Endothelial cell of umbilical vein (primary cell): Measurements from ENCODE around the gene NDUFA11. TPM values are rescaled to one million over a fixed set of nuclear protein-coding genes. Genes with fewer than 3 reads are reported as not detected.

Experiments used
- BruUV-seq: library from RNA; stranded (reverse); fragments of 400-500 nt; replicated peaks from 2 replicates; lab custom pipeline; 2021; lab: Mats Ljungman, UMichigan
- CTCF ChIA-PET: fragments of 300-600, 350-600 bp; sonication (Branson Sonifier 250); formaldehyde crosslinking; loops from one replicate; lab custom pipeline; 2021; ENCODE audit warnings: antibody characterized with exemption, inconsistent platforms; lab: Charles Lee
- POLR2A ChIA-PET: fragments of 300-600, 350-600 bp; sonication (Branson Sonifier 250); formaldehyde crosslinking; loops from one replicate; lab custom pipeline; 2021; ENCODE audit warnings: antibody characterized with exemption, inconsistent platforms; lab: Charles Lee
- DNase-seq: peaks from one replicate; pipeline ENCODE4 v3.0.0-alpha.2; 2011; ENCODE audit warnings: low read depth, low spot score
- FAIRE-seq: peaks from 2 replicates; lab custom pipeline; 2011; peaks lifted over from hg19 to GRCh38; lab: Jason Lieb, UNC
- H2AFZ ChIP-seq: 2 replicates; pipeline ENCODE4 v1.6.0; 2012; ENCODE audit warnings: low read depth, low read length, control low read depth, inconsistent platforms
- H3K27ac ChIP-seq: 2 replicates; pipeline ENCODE4 v1.5.1; 2011; ENCODE audit warnings: low read depth, mild to moderate bottlenecking, control low read depth, low read length, moderate library complexity; ENCODE audit not compliant: insufficient read depth
- H3K27me3 ChIP-seq, 2 experiments: 2 replicates each; pipeline versions ENCODE4 v1.6.0 to v1.6.1; 2011; ENCODE audit warnings: low read length in 2 of 2, mixed read lengths in 1 of 2; ENCODE audit not compliant: control insufficient read depth in 2 of 2, insufficient read depth in 2 of 2
- H3K36me3 ChIP-seq, 2 experiments: 2 replicates in 1 of 2; 3 replicates in 1 of 2; pipeline ENCODE4 v1.5.1; 2011; ENCODE audit warnings: low read length in 2 of 2, mild to moderate bottlenecking in 1 of 2, moderate library complexity in 1 of 2; ENCODE audit not compliant: control insufficient read depth in 2 of 2, insufficient read depth in 2 of 2; ENCODE audit errors: extremely low read depth in 1 of 2
- H3K4me1 ChIP-seq: 3 replicates; pipeline ENCODE4 v1.5.1; 2011; ENCODE audit warnings: mild to moderate bottlenecking, low read length; ENCODE audit not compliant: control insufficient read depth, insufficient read depth; ENCODE audit errors: extremely low read depth
- H3K4me2 ChIP-seq: 2 replicates; pipeline ENCODE4 v1.6.1; 2011; ENCODE audit warnings: low read length, control low read depth, mixed read lengths; ENCODE audit not compliant: insufficient read depth
- H3K4me3 ChIP-seq, 3 experiments: fragments of 200-600 bp in 1 of 3; sonication (generic), shearing (Covaris generic) in 1 of 3; replicated peaks in 1 of 3; 2 replicates each; pipeline ENCODE4 v1.5.1; 2011 to 2016; ENCODE audit warnings: control low read depth in 3 of 3, low read length in 3 of 3, mild to moderate bottlenecking in 2 of 3, inconsistent platforms in 1 of 3, low read depth in 1 of 3, moderate library complexity in 1 of 3; ENCODE audit not compliant: insufficient read depth in 1 of 3
- H3K79me2 ChIP-seq: 2 replicates; pipeline ENCODE4 v1.6.0; 2012; ENCODE audit warnings: low read length, inconsistent platforms; ENCODE audit not compliant: control insufficient read depth, insufficient read depth
- H3K9ac ChIP-seq: replicated peaks from 2 replicates; pipeline ENCODE3; 2011; ENCODE audit warnings: low read length, control low read depth; ENCODE audit not compliant: insufficient read depth; ENCODE audit errors: extremely low read depth
- H3K9me1 ChIP-seq: replicated peaks from 3 replicates; pipeline ENCODE4 v1.6.0; 2011; ENCODE audit warnings: mild to moderate bottlenecking, low read length; ENCODE audit not compliant: control insufficient read depth, insufficient read depth; ENCODE audit errors: extremely low read depth
- H3K9me3 ChIP-seq: replicated peaks from 2 replicates; pipeline ENCODE4 v1.5.1; 2012; ENCODE audit warnings: low read length, inconsistent platforms; ENCODE audit not compliant: control insufficient read depth, insufficient read depth
- H4K20me1 ChIP-seq: replicated peaks from 2 replicates; pipeline ENCODE3; 2011; ENCODE audit warnings: mild to moderate bottlenecking, low read length; ENCODE audit not compliant: control insufficient read depth, insufficient read depth; ENCODE audit errors: extremely low read depth
- EZH2 ChIP-seq: IDR thresholded peaks from 2 replicates; pipeline ENCODE4 v1.6.1; 2012; ENCODE audit warnings: borderline replicate concordance, low read depth, mild to moderate bottlenecking, moderate library complexity, low read length, inconsistent platforms; ENCODE audit not compliant: severe bottlenecking
- GATA2 ChIP-seq: IDR thresholded peaks from 2 replicates; pipeline ENCODE4 v1.7.0; 2011; ENCODE audit warnings: low read depth, mild to moderate bottlenecking, moderate library complexity, mixed read lengths, low read length; ENCODE audit not compliant: insufficient read length, insufficient read depth
- JUN ChIP-seq: IDR thresholded peaks from 2 replicates; pipeline ENCODE4 v1.6.1; 2011; ENCODE audit warnings: borderline replicate concordance, low read depth; ENCODE audit not compliant: insufficient read length, insufficient read depth
- MYC ChIP-seq: IDR thresholded peaks from one replicate; pipeline ENCODE4 v1.6.1; 2011; ENCODE audit warnings: mild to moderate bottlenecking, low read depth, low read length
- POLR2A ChIP-seq: IDR thresholded peaks from 2 replicates; pipeline ENCODE4 v1.6.1; 2012; ENCODE audit warnings: low read depth, mild to moderate bottlenecking, control low read depth, low read length
- dilution Hi-C: fragments of 300-500 bp; cut with MboI; formaldehyde crosslinking; loops from one replicate; pipeline ENCODE4 v1.15.0; 2019; ENCODE audit warnings: low sequenced_read_pairs; ENCODE audit not compliant: extremely low pct_ligation_motif_present
- intact Hi-C: fragments of 100-400 bp; cut with micrococcal nuclease; formaldehyde crosslinking; loops from one replicate; pipeline ENCODE4 v1.10.0; 2022
- polyA plus RNA-seq, 4 experiments: library from polyadenylated mRNA; depleted of rRNA in 3 of 4; stranded (reverse) in 3 of 4; unstranded in 1 of 4; fragments of >200 nt; gene quantifications; 2 replicates each; pipeline versions ENCODE4 v1.2.1 to v1.2.3, GENCODE V29; 2011 to 2012; ENCODE audit warnings: missing spikeins in 1 of 4
- total RNA-seq: library from RNA; stranded (reverse); gene quantifications from 2 replicates; pipeline ENCODE4 v1.2.3, GENCODE V29; 2021
- TF ChIP-seq, protein P1 (sequence below): IDR thresholded peaks from 2 replicates; pipeline ENCODE4 v1.6.1; 2011; ENCODE audit not compliant: insufficient read depth, insufficient read length
- TF ChIP-seq, protein P2 (sequence below), 2 donors: IDR thresholded peaks; 1 replicate in 1 of 2; 2 replicates in 1 of 2; pipeline ENCODE4 v1.5.1; 2011; ENCODE audit warnings: low read length in 2 of 2, mild to moderate bottlenecking in 2 of 2, moderate library complexity in 2 of 2, control low read depth in 1 of 2, inconsistent platforms in 1 of 2, low read depth in 1 of 2; ENCODE audit not compliant: insufficient read depth in 1 of 2; ENCODE audit errors: extremely low read depth in 1 of 2

NDUFA11 gene
- total and polyA plus RNA-seq, 2 donors (not counting 3 experiments of a cell fraction or from before 2014, with no cell fraction given): 281 to 876 TPM

DNA sequence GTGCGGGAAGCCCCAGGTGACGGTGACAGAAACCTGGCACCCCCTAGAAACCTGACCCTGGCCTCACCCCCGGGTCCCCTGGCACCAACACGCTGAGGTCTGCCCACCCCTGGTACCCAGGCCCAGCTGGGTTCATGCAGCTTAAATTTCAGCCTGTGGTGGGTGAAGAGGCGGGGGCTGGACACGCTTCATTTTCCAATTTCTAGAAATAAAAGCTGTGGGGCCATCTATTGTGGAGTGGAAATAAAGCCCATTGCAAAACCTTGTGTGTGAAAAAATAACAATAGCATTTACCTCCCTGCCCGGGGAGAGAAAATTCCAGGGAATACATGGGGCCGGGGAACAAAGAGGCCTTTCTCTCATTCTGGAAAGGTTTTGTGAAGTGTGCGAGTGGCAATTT is 25.7 kb downstream of the NDUFA11 start:
- no peaks in the 10 kb centered on the region for H3K9me1 ChIP-seq
- H3K4me3 ChIP-seq: no peak overlapping the region
- no peaks in the 10 kb centered on the region for H3K36me3 ChIP-seq
- ChIA-PET POLR2A (no interaction called here), CTCF (interaction anchor here (1.0 kb wide), 1 partner anchor 74 kb away, joined by 3 read pairs; no protein-coding TSS in a partner anchor)
- dilution Hi-C loops: no loop called here
- no peak overlapping the region for H3K9ac ChIP-seq
- intact Hi-C loops: no loop called here
- BruUV-seq: no TSS peak
- H4K20me1 ChIP-seq: no peaks in the 10 kb centered on the region
- no peak overlapping the region for H2AFZ ChIP-seq
- peaks cover 0 to 3% of the 10 kb centered on the region in 2 experiments for H3K27me3 ChIP-seq
- H3K27ac ChIP-seq: no peak overlapping the region
- no peaks in the 10 kb centered on the region for H3K4me1 ChIP-seq
- no peaks in the 10 kb centered on the region for H3K9me3 ChIP-seq
- H3K79me2 ChIP-seq: no peaks in the 10 kb centered on the region
- FAIRE-seq: no peak
- TF ChIP-seq, protein P1, sequence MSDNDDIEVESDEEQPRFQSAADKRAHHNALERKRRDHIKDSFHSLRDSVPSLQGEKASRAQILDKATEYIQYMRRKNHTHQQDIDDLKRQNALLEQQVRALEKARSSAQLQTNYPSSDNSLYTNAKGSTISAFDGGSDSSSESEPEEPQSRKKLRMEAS: no peak
- TF ChIP-seq GATA2 (no peak), POLR2A (no peak), EZH2 (no peak), MYC (no peak), JUN (no peak)
- TF ChIP-seq, protein P2, sequence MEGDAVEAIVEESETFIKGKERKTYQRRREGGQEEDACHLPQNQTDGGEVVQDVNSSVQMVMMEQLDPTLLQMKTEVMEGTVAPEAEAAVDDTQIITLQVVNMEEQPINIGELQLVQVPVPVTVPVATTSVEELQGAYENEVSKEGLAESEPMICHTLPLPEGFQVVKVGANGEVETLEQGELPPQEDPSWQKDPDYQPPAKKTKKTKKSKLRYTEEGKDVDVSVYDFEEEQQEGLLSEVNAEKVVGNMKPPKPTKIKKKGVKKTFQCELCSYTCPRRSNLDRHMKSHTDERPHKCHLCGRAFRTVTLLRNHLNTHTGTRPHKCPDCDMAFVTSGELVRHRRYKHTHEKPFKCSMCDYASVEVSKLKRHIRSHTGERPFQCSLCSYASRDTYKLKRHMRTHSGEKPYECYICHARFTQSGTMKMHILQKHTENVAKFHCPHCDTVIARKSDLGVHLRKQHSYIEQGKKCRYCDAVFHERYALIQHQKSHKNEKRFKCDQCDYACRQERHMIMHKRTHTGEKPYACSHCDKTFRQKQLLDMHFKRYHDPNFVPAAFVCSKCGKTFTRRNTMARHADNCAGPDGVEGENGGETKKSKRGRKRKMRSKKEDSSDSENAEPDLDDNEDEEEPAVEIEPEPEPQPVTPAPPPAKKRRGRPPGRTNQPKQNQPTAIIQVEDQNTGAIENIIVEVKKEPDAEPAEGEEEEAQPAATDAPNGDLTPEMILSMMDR (IDR thresholded peaks at IDR 0.05; ENCODE audit: extremely low read depth in 1 of 2, insufficient read depth in 1 of 2, low read depth in 1 of 2, low read length in 2 of 2): no peak
- no peak overlapping the region for H3K4me2 ChIP-seq
- no peak for DNase-seq
